Measurements from ENCODE around the gene BBS5. TPM values are rescaled to one million over a fixed set of nuclear protein-coding genes. Genes with fewer than 3 reads are reported as not detected.
A peak's percentile ranks its signal among the peaks of the same experiment; 100 is the strongest.
"Not testable (repeated sequence)": the region's sequence is repeated elsewhere in the genome, so short reads cannot be mapped to it uniquely, and the experiment has no call there.

The BBS5 gene
- total RNA-seq: 1 to 10 TPM; 6.2 to 8.0 TPM
- 10 to 100 TPM; 15.0 to 22.2 (median 17.9) TPM for polyA plus RNA-seq (ENCODE audit: insufficient read length in 6 of 6)
- long read RNA-seq, donor 1, transcript BBS5-205 (4 exons, 2,705 nt): major isoform, 6 of 7 reads
- long read RNA-seq, donor 1, partial matches to known transcripts: 0 of 7 reads
- long read RNA-seq, donor 1, other reads (novel, unspliced or antisense): 0 of 7 reads
- long read RNA-seq, donor 2, transcript BBS5-205 (4 exons, 2,705 nt): major isoform, 6 of 9 reads
- long read RNA-seq, donor 2, partial matches to known transcripts: 0 of 9 reads
- long read RNA-seq, donor 2, other reads (novel, unspliced or antisense): 0 of 9 reads
- long read RNA-seq, donor 3: 0 reads
- long read RNA-seq, donor 4, partial matches to known transcripts: 1 of 1 reads
- long read RNA-seq, donor 4, other reads (novel, unspliced or antisense): 0 of 1 reads
- long read RNA-seq, donor 5, partial matches to known transcripts: 0 of 3 reads
- long read RNA-seq, donor 5, other reads (novel, unspliced or antisense): 0 of 3 reads
- long read RNA-seq, donor 6, partial matches to known transcripts: 0 of 4 reads
- long read RNA-seq, donor 6, other reads (novel, unspliced or antisense): 0 of 4 reads
- long read RNA-seq, donor 7, partial matches to known transcripts: 0 of 1 reads
- long read RNA-seq, donor 7, other reads (novel, unspliced or antisense): 0 of 1 reads
- long read RNA-seq, donor 8, partial matches to known transcripts: 0 of 5 reads
- long read RNA-seq, donor 8, other reads (novel, unspliced or antisense): 0 of 5 reads
- long read RNA-seq, donor 9: 0 reads
- long read RNA-seq, donor 10: 0 reads
- long read RNA-seq, donor 11, partial matches to known transcripts: 0 of 2 reads
- long read RNA-seq, donor 11, other reads (novel, unspliced or antisense): 0 of 2 reads
- long read RNA-seq, donor 12, partial matches to known transcripts: 0 of 4 reads
- long read RNA-seq, donor 12, other reads (novel, unspliced or antisense): 0 of 4 reads

DNA sequence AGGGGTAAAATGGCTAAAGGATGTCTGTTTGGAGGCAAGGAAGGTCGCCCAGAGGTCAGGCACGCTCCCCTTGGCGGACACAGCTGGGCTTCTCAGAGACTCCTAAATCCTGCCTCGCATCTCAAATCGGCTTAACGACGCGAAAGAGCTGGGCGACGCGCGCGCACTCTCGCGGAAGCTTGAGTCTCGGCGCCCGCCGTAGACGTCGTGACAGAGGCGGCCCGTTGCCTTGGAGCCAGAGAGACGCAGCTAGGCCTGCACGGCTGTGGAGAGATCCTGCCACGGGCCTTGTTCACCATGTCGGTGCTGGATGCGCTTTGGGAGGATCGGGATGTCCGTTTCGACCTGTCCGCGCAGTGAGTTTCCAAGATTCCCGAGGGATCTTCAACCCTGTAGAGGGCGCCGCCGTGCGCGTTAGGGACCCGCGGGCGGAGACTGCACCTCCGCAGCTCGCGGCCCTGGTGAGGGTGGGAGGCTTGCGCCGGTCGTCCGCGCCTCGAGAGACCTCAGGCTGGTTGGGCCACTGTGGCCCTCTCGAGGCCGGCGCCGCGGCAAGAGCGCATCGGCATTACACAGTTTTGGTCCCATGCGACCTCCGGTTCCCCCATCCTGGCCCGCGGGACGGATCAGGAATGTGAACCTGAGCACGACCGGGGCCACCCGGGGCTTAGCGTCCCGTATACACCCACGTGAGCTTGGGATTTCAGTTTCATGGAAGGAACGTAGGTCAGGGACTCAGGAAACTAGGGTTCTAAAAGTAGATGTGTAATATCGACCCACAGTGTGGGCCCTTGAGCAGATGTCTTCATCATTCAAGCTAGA lies at the start of gene BBS5:
Gene BBS5, plus strand, starts transcription at position 238 of the 822 bp plus-strand sequence. Its CDS starts 60 bp downstream, at position 298.
- H3K36me3 ChIP-seq: peaks cover 0 to 14% of the 10 kb centered on the region in 2 donors
- TF ChIP-seq, protein P1, sequence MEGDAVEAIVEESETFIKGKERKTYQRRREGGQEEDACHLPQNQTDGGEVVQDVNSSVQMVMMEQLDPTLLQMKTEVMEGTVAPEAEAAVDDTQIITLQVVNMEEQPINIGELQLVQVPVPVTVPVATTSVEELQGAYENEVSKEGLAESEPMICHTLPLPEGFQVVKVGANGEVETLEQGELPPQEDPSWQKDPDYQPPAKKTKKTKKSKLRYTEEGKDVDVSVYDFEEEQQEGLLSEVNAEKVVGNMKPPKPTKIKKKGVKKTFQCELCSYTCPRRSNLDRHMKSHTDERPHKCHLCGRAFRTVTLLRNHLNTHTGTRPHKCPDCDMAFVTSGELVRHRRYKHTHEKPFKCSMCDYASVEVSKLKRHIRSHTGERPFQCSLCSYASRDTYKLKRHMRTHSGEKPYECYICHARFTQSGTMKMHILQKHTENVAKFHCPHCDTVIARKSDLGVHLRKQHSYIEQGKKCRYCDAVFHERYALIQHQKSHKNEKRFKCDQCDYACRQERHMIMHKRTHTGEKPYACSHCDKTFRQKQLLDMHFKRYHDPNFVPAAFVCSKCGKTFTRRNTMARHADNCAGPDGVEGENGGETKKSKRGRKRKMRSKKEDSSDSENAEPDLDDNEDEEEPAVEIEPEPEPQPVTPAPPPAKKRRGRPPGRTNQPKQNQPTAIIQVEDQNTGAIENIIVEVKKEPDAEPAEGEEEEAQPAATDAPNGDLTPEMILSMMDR (IDR thresholded peaks at IDR 0.05): peak in 1 of 2 donors; percentile 27
- peak within 1 kb of the TSS; percentile 54 to 72 for H3K4me3 ChIP-seq
- no peaks in the 10 kb centered on the region for H3K27me3 ChIP-seq
- H3K27ac ChIP-seq: peak within 1 kb of the TSS; percentile 65 to 69
- no peaks in the 10 kb centered on the region for H3K9me3 ChIP-seq
- peak; percentile 81 to 92 (median 86) for DNase-seq
- ATAC-seq: peak; percentile 97
- intact Hi-C loops (cut with DNase I): no loop called here
- H3K4me1 ChIP-seq: peaks cover 4 to 18% of the 10 kb centered on the region in 2 donors

DNA sequence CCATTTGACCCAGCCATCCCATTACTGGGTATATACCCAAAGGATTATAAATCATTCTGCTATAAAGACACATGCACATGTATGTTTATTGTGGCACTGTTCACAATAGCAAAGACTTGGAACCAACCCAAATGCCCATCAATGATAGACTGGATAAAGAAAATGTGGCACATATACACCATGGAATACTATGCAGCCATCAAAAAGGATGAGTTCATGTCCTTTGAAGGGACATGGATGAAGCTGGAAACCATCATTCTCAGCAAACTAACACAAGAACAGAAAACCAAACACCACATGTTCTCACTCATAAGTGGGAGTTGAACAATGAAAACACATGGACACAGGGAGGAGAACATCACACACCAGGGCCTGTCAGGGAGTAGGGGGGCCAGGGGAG lies 47.5 kb upstream of the BBS5 start:
- H3K27ac ChIP-seq; H3K9me3 ChIP-seq; intact Hi-C loops (cut with DNase I); H3K4me1 ChIP-seq; ATAC-seq; H3K27me3 ChIP-seq; H3K4me3 ChIP-seq; H3K36me3 ChIP-seq; DNase-seq: not testable (repeated sequence)

DNA sequence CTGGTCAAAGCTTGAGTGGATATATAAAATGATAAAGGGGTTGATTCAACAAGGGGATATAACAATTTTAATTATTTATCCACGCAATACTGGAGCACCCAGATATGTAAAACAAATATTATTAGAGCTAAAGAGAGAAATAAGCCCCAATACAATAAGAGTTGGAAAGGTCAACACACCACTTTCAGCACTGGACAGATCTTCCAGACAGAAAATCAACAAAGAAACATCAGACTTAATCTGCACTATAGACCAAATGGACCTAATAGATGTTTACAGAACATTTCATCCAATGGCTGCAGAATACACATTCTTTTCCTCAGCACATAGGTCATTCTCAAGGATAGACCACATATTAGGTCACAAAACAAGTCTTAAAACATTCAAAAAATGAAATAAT lies 45.1 kb upstream of the BBS5 start:
- H3K4me1 ChIP-seq; intact Hi-C loops (cut with DNase I); H3K27me3 ChIP-seq; H3K9me3 ChIP-seq; H3K36me3 ChIP-seq; ATAC-seq; DNase-seq; H3K27ac ChIP-seq; H3K4me3 ChIP-seq: not testable (repeated sequence)

DNA sequence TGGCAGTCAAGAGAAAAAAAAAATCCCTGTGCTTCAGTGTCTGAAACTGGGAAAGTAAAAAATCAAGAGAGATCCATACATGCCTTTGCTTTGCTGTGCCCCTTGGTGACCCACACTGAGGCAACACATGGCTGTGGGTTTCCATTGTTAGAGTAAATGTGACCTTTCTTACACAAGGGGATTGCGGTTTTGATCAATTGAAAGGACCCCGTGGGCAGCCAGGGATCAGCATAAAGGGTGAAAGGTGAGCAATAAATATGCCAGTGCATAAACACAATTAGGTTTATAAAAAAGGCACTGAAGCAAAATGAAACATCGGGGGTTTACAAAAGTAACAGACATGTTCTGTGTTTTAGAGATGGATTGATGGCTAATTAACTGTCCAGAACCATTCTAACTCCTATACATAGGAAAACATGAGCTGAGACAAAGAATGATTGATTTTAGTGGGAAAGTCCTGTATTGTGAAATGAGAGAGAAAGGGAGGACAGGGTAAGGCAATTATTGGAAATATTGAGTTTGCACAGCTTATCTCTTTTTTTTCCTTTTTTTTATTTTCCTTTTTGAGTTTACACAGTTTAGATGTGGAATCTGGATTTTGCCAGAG lies 40.7 kb upstream of the BBS5 start:
- intact Hi-C loops (cut with DNase I): no loop called here
- Histone ChIP-seq H3K9me3 (no peaks in the 10 kb centered on the region), H3K27me3 (peaks cover 0 to 16% of the 10 kb centered on the region in 2 donors), H3K27ac (no peak overlapping the region), H3K4me1 (no peaks in the 10 kb centered on the region), H3K4me3 (no peak overlapping the region), H3K36me3 (no peaks in the 10 kb centered on the region)
- ATAC-seq (no peak), DNase-seq (no peak)
- TF ChIP-seq, protein P1 (IDR thresholded peaks at IDR 0.05): no peak

DNA sequence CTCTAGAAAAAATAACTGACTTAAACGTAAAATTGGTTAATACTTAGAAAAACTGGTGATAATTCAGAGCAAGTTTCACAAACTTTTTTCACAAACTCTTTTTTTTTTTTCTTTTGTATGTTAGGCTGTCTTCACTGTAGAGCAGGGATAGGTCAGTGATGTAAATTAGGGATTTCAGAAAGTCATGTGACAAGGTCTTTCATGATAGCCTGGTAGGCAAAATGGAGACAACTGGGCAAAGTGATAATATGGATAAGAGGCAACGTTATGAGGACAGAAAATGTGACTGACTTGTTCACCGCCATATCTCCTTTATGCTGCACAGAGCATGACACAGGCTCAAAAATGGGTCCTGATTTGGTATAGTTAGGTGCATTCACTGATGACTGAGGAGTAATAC lies 39.4 kb upstream of the BBS5 start:
- intact Hi-C loops (cut with DNase I): no loop called here
- DNase-seq (no peak), ATAC-seq (no peak)
- H3K4me1 ChIP-seq: no peaks in the 10 kb centered on the region
- TF ChIP-seq, protein P1 (IDR thresholded peaks at IDR 0.05): no peak
- no peaks in the 10 kb centered on the region for H3K9me3 ChIP-seq
- H3K27ac ChIP-seq: no peak overlapping the region
- H3K36me3 ChIP-seq: no peaks in the 10 kb centered on the region
- H3K4me3 ChIP-seq: no peak overlapping the region
- peaks cover 0 to 16% of the 10 kb centered on the region in 2 donors for H3K27me3 ChIP-seq
